ENCODE results near the gene IER2. TPM values are rescaled to one million over a fixed set of nuclear protein-coding genes. Genes with fewer than 3 reads are reported as not detected.
A peak's percentile ranks its signal among the peaks of the same experiment; 100 is the strongest.

Gene IER2, protein sequence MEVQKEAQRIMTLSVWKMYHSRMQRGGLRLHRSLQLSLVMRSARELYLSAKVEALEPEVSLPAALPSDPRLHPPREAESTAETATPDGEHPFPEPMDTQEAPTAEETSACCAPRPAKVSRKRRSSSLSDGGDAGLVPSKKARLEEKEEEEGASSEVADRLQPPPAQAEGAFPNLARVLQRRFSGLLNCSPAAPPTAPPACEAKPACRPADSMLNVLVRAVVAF
- total RNA-seq (2014; rRNA removed; shearing (Covaris generic)): 35.7 and 42.6 TPM in 2 replicates
- polyA plus RNA-seq (2015; cell fraction: cytosol; rRNA removed): 129 and 145 TPM in 2 replicates
- 202 and 238 TPM in 2 replicates for polyA plus RNA-seq (2015; cell fraction: nucleus; rRNA removed)

DNA sequence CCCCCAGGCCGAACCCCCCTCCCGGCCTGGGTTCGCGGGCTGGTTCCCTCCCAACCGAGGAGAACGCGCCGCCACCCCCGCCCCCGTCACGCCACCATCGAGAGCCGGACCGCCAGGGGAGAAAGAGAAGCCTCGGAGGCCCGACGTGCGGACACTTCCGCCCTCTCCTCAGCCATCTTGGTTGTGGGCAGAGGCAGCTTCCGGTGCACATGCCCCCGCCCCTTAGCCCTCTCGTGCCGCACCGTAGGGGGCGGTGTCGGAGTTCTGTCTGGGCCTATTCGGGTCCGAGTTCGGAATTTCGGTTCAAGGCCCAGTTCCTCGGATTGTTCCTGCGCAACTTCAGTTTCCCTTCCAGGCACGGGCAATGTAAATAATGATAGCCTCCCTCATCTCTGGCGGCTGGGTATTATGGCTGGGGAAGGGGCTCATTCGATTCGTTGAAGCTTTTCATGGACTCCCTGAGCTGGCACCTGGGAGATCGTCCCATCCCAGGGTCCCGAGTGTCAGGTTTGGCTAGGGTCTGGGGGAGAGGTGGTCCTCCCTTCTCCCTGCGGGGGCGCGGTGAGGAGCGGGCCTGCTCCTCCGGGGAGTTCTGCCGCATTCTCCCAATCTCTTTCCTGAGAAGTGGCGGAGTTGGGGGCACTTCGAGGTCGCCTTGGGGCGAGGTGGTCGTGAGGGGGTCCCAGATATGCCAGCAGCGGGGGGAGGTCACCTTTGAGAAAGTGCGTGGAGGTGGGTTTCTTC lies at the start of gene IER2, which contains the start of gene STX10:
IER2 (plus strand) TSS at position 225 of the 744 bp plus-strand sequence. CDS start 2,776 bp downstream, outside the sequence.
STX10 (minus strand) TSS at position 189 of the 744 bp plus-strand sequence. CDS start 202 bp downstream, outside the sequence.
- peak; percentile 94 for DNase-seq (ENCODE audit: low read depth)

DNA sequence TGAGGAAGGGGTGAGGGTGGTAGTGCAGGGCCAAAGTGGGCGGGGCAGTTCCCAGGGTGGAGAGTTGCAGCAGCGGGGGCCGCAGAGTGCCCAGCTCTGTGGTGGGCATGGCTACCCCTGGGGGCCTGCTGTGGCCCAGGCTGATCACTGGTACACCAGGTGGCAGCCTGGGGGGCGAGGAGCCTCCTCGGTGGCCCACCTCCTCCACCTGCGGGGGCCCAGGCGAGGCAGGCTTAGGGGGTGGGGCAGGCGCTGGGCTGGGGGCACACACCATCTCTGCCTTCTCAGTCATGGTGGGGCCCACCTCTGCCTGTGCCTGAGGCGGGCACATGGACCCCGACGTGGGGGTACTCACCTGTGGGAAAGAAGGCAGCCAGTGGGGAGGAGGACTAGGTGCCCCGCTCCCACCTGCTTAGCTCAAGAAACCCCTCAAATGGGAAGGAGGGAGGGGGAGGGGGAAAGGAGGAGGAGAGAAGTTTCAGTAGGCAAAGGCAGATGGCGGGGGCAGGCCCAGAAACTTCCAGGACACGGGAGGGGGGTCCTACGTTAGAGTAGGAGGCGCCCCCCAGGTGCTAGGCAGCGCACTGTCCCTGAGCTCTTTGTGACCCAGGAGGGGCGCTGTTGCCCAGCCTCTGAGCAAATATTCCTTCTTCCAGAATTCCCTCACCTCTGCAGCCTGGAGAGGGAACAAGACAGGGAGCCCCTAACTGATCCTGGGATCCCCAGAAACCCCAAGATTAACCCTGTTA lies 49.2 kb upstream of the IER2 start:
- no peak for DNase-seq (ENCODE audit: low read depth)

DNA sequence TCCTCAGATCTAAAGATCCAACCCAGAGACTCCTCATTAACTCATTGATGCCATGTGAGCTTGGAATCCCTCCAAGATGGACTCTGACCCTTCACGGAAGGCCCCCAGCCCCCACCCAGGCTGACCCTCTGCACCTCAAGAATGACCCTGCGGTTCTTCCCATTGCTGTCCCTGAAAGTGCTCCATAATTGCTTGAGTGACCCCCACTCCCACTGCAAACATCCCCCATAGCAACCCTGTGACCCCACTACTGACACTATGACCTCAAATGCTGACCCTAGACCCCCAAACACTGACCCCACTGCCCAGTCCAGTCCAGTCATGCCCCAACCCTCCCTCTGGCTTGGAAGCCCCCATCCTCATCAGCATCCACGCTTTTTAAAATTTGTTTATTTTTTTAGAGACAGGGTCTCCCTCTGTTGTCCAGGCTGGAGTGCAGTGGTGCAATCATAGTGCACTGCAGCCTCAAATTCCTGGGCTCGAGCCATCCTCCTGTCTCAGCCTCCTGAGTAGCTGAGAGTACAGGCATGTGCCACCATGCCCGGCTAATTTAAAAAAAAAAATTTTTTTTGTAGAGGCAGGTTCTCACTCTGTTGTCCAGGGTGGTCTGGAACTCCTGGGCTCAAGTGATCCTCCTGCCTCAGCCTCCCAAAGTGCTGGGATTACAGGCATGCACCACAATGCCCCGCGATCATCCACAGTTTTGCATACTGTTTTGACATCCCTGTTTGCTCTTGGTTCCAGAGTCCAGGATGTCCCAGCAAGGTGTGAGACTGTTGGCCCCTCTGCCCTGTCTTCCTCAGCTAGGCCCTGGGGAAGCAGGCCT lies 48.4 kb upstream of the IER2 start:
- no peak for DNase-seq (ENCODE audit: low read depth)

DNA sequence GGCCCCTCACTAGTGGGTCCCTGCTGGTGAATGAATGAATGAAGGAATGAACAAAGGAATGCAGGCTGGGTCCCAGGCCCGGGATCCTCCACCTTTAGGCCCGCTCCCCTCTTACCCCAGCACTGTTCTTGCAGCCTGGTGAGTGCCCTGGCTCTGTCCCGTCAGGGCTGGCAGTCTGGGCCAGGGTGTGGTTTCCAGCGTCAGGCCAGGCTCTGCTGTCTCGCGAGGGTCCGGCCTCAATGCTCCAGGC lies 47.9 kb upstream of the IER2 start:
- no peak for DNase-seq (ENCODE audit: low read depth)

DNA sequence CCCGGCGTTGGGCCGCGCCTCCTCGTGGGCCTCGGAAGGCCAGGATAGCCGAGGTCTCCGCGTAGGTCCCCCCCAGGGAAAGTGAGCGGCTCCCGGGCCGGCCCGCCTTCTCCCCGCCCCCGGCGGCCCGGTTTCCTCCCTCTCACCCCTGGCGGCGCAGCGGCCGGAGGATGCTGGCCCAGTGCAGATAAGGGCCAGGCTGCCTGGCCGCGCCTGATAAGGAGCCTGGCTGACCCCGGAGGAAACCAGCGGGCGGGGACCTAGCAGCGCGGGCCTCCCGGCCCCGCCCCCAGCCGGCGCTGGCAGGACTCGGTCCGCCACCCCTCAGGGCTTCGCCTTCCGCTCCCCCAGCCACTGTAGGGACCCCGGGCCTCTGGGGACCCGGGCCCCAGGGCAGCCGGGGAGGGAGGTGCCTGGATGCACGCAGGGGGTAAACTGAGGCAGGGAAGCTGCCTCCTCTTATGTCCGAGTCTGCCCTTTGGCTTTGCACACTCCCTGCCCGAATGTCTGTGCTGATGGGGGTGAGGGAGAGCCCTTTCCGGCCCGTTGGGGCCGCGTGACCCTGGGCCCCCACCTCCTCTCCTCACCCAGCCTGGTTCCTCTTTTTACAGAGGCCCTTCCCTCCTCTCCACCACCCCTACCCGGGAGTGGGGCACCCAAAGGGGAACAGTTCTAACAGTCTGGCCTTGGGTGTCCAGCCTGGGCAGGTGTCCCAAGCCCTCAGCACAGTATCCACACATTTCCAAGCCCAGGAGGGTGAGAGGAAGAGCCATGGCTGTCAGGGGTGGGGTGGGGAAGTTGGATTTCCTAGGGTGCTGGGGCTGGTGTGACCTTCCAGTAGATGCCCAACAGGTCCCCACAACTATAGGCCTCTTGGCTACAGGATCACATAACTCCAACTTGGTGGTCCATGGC lies 47.3 kb upstream of the IER2 start, which contains the start of gene LYL1:
LYL1 (minus strand) TSS at position 193 of the 915 bp plus-strand sequence. CDS start 1,687 bp downstream, outside the sequence.
- DNase-seq (ENCODE audit: low read depth): no peak

DNA sequence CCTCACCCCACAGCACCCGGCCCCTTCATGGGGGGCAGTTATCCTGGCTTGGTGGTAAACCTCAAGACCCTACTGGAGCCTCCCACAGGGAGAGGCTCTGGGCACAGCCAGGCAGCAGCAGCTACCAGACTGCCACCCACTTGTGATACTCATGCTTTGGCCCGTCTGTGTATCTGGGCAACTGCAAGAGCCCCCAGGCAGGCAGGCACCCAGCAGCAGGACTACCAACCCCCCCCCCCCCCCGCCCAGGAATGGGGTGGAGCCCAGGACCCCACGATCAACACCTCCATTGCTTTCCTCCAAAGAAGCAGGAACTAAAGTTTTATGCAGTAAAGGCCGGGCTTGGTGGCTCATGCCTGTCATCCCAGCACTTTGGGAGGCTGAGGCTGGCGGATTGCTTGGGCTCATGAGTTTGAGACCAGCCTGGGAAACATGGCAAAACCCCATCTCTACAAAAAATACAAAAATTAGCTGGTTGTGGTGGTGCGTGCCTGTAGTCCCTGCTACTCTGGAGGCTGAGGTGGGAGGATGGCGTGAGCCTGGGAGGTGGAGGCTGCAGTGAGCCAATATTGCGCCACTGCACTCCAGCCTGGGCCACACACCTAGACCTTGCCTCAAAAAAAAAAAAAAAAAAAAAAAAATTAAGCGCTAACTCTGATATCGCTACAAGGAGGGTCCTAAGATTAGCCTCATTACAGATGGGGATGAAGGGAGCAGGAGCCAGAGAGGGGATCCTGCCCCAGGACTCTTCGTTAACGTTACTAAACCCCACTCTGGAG lies 46.4 kb upstream of the IER2 start:
- DNase-seq (ENCODE audit: low read depth): no peak

DNA sequence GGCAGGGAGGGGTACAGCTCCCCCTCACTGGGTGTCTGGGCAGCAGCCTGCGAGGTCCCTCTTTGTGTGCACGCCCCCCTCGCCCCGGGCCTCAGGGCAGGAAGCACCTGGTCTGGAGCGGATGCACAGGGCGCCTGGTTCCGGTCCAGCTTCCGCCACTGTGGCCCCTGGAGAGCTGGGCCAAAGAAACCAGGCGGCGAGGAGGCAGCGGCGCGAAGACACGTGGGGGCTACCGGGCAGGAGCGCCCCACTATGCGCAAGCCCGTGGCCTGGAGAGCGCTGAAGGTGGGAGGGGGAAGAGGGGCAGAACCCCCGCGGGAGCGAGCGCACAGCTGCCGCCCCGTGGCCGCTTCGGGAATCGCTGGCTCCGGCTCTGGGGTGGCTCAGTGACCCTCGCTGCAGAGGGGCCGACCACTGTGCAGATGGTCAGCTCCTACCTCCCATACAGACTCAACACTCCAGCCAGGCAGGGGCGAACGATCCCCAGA lies 45.8 kb upstream of the IER2 start:
- DNase-seq (ENCODE audit: low read depth): no peak

DNA sequence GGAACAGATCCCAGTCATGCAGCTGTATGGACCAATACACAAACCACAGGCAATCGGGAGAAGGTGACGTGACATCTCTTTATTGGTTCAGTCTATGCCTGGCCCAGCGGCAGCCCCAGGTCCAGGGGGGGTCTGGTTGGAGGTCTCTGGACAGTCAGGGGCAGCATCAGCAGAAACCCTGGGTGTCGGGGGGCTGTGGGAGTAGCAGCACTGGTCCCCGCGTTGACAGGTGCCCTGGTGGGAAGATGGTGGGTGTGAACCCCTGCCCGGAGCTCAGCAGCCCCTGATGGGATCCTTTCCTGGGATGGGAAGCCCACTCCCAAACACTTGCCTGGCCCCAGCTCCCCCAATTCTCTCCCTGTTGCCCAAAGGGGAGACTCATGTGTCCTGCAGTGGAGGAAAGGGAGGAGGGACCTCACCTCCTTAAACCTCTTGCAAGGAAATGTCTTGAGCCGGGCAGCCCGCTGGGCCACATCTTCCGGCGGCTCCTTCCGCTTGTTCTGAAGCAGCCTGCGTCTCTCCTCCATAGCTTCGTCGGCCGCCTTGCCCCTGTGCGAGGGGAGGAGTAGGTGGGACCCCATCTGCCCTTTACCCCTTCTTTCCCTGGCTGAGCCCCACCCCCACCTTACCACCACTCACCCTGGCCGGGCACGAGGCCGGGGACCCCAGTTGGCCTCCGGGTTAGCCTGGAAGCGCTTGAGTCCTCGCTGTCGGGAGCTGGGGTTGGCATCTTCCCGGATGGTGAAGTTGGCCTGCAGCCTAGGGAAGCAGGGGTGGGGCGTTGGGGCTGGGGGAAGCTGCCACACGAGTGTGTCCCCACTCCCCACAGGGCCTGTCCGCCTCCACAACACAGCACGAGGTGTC lies 45.1 kb upstream of the IER2 start:
- DNase-seq (ENCODE audit: low read depth): no peak

DNA sequence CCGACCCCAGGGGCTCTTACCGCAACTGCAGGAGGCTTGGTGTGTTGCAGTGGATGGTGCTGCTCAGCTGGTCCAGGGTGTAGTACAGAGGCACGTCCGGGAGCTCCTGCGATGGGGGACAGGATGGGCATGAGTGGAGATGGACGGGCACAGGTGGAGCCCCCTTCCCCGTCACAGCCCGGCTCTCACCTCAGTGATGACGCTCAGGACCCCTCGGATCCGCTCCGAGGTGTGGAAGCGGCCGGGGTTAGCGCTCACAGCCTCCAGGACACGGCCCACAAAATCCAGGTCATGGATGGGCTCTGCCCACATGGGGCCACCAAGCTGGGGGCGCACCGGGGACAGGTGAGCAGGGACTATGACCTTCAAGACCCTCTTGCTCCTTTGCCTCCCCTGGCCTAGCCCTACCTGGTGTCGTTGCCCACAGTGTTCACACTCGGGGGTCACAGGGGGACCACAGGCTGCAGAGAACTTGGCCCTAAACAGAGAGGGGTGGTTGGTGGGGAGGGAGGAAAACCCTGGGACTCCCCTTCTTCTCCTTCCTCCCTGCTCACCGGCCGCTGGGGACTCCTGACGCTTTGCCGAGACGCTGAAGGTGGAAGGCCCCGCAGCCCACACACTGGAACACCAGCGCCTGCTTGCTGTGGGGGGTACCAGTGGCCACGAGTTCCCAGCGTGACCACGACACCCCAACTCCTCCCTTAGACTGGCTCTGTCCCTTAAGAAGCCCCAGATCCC lies 40.7 kb upstream of the IER2 start:
- no peak for DNase-seq (ENCODE audit: low read depth)

DNA sequence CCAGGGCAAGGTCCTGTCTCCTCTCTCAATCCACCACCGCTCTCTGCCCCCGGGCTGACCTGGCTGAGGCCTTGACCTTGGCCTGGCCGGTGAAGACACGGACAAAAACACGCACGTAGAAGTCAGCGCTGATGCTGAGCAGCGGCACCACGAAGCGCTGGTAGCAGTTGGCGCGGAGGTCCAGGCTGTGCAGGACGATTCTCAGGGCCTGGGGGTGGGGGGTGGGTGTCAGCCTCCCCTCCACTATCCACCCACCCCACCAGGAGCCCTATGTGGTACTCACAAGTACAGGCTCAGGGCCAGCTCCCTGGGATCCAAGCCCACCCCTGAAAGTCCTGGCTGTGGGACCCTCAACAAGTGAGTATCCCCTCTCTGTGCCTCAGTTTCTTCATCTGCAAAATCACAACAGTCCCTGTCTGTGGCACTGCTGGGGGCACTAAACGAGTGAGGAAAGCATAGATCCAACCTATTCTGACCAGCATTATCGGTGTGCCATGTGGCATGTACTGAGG lies 40.1 kb upstream of the IER2 start:
- no peak for DNase-seq (ENCODE audit: low read depth)

DNA sequence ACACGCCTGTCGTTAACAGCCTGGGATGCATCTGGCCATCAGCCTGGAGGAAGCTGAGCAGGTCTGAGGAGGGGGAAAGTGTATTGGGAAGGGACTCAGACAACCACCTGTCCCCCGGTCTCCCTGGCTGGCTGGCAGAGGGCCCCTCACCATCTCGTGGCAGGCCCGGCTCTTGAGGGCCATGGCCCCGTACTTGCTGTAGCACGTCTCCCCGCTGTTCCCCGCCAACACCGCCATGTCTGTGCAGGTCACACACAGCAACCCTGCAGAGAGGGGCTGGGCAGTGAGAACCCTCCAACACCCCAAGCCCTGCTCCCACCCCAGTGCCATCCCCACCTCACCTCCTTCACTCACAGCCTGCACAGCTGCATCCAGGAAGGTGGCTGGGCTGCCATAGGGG lies 37.7 kb upstream of the IER2 start:
- DNase-seq (ENCODE audit: low read depth): no peak

DNA sequence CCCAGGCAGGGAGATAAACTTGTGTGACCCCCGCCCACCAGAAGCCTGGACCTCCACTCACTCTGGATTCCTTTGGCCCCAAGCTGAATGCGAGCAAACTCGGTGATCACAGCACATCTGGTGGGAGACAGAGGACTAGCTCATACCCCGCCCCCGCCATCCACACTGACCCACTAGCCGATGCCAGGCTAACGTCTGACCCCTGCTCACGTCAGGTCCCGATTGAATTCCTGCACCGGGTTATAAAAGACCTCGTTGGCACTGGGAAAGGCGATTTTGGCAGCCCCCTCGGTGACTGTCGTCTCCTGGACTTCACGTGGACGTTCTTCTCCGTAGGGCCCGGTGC lies 34.3 kb upstream of the IER2 start:
- DNase-seq (ENCODE audit: low read depth): no peak

DNA sequence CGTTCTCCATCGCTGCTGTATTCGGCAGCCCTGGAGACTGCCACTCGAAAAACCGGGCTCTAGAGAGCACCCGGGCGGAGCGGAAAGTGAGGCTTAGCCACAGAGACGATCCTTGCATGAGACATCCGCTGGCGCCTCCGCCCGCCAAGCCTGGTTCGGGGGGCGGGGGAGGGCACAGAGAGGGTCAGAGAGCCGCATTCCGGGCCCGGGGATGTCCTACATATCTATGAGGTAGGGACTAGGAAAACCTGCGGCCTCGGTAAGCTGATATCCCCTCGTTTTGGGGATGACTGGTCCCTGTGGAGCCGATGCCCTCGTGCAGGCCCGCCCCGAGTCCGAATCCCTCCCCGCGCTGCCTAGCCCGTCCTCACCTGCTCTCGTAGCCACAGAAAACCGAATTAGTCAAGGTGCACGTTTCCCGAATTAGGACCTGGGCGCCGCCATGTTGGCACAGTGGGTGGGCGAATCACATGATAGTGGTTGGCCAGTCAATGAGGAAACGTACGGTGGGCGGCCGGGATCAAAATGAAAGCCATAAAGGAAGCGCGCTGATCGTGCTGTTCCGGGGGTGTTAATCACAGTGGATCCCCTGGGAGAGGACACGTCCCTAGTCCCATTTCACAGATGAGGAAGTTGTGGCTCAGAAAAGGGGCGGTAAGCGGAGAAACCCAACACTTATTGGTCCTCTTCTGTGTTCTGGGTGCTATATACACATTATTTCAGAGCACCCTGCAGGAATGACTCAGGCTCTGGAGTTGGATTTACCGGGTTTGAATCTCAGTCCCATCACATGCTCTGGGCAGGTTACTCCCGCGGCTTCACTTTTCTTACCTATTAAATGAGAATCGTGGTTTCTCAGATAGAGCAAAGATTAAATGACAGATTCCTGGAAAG lies 33.7 kb upstream of the IER2 start, which contains the start of gene TRMT1:
TRMT1 (minus strand) TSS at position 459 of the 894 bp plus-strand sequence; CDS start at position 118, 341 bp downstream.
- DNase-seq (ENCODE audit: low read depth): peak; percentile 94

DNA sequence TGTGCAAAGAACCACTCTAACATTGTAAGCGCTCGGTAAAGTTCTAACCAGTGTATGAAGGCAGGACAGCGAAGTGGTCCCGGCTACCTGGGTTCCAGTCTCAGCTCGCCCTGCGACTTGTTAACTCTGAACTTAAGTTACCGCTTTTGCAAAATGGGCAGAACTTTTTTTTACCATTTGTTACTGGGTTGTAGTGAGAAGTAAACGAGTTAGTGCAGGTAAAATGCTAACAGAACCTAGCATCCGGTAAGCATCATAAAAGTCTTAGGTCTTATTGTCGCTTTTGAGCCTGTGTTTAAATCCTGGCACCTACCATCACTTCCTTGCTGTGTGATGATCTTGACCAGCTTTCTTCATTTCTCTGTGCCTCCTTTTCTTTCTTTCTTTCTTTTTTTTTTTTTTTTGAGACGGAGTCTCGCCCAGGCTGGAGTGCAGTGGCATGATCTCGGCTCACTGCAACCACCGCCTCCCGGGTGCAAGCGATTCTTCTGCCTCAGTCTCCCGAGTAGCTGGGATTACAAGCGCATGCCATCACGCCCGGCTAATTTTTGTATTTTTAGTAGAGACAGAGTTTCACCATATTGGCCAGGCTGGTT lies 32.9 kb upstream of the IER2 start:
- no peak for DNase-seq (ENCODE audit: low read depth)

DNA sequence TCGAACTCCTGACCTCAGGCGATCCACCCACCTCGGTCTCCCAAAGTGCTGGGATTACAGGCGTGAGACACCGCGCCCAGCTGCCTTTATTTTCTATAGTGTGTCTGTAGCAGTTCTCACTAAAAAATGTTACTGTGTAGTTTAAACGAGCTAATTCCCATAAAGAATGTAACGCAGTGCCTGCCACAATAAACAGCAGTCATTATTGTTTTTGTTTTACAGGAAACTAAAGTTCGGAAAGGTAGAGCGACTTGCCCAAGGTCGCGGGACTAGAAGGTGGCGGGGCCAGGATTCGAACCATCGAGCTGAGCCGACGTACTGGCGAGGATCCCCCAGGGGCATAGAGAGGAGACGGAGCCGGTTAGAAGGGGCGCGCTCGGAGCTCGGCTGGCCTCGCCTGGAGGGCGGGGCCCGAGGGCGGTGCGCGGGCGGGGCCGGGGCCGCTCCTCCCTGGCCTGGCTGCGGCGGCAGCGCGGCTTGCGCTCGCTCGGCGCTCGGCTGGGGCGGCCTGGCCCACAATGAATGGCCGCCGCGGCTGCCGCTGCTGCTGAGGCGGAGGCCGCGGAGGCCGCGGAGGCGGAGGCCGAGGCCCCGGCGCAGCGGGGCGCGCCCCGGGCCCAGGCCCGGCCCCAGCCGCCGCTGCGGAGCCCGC lies 32.3 kb upstream of the IER2 start, which contains the start of gene NACC1:
NACC1 (plus strand) TSS at position 493 of the 652 bp plus-strand sequence. CDS start 16,944 bp downstream, outside the sequence.
- peak; percentile 84 for DNase-seq (ENCODE audit: low read depth)

Measured in HT1080 (cell line).